Measurements from ENCODE around the gene CFAP20.

CFAP20 gene

DNA sequence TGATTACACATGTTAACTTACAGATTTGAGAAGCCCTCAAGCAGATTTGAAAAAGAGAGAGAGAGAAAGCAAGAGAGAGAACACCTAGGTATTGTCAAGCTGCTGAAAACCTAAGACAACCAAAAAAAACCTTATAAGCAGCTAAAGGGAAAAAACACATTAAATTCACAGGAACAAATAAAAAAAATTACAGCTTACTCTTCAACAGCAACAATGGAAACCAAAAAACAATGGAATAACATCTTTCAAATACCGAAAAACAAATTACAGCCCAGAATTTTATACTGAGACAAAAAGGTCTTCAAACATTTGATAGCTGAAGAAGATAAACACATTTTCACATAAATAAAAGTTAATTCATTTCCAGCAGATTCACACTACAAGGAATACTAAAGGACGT, 8.4 kb upstream of the CFAP20 start:
- Histone ChIP-seq H3K9me3 (ENCODE audit: control insufficient read depth, insufficient read depth, low read length) (no peaks in the 10 kb centered on the region; the same call in 1 of the 2 replicates), H3K36me3 (ENCODE audit: insufficient read depth, low read length) (no peaks in the 10 kb centered on the region), H3K4me1 (ENCODE audit: insufficient read depth, low read length) (no peaks in the 10 kb centered on the region), H3K9ac (ENCODE audit: low read depth, low read length) (no peak overlapping the region)

DNA sequence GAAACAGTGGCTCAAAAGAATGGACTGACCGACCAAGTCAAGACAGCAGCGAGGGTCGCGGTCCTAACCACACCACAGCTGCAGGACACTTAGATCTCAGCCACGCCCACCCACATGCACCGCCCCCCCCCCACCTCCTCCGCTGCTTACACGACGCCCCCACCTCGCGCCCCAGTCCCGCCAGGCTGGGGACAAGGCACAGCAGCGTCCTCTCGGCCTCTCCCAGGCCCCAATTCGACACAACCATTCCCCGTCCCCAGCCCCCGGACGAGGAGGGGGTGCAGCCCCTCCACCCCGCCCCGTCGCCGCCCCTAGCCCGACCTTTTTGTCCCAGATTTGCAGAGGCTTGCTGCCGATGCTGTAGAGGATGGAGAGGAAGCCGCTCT, 477 bp downstream of the CFAP20 start:
- Histone ChIP-seq H3K9me3 (ENCODE audit: control insufficient read depth, insufficient read depth, low read length) (no peaks in the 10 kb centered on the region), H3K36me3 (ENCODE audit: insufficient read depth, low read length) (no peaks in the 10 kb centered on the region), H3K4me1 (ENCODE audit: insufficient read depth, low read length) (peaks cover 4% of the 10 kb centered on the region), H3K9ac (ENCODE audit: low read depth, low read length) (peak overlapping the region; percentile 82)

DNA sequence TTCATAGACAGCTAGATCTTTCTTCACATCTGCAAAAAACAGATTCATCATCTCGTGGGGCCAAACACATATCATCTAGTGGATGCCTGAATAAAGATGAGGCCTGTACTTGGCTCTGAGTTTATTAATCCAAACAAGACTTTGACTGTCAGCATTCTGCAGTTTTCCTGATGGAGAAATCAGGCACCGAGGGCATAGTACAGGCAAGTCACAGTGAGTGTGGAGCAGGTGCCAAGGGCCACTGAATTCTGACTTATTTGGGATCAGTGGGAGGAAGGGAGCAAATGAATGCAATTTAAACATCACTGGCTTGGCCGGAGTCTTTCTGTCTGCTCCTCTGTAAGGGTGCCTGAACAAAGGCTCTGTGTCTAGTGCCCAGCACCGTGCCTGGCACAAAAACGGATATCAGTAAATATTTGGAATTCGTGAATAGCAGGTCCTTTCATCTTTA, 975 bp downstream of the CFAP20 start:
- Histone ChIP-seq H3K9me3 (ENCODE audit: control insufficient read depth, insufficient read depth, low read length) (no peaks in the 10 kb centered on the region), H3K4me1 (ENCODE audit: insufficient read depth, low read length) (peaks cover 4% of the 10 kb centered on the region), H3K36me3 (ENCODE audit: insufficient read depth, low read length) (no peaks in the 10 kb centered on the region), H3K9ac (ENCODE audit: low read depth, low read length) (peak overlapping the region; percentile 82)

DNA sequence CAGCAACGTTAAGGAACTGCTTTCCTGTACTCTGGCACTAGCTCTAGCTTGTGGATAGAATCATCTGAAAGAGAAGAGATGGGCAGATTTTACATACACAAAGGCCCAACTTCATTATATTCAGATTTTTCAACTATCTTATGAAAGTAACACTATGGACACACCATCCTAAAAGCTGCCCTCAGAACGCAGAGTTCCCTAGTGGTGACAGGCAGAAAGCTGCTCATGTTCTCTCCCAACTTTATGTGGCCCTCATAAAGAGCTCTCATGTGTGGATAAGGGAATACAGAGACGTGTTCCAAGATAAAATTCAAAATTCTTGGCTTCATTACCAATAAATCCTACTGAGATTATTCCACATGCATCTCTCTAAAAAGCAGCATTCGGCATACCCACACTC, 1.5 kb downstream of the CFAP20 start:
- Histone ChIP-seq H3K36me3 (ENCODE audit: insufficient read depth, low read length) (no peaks in the 10 kb centered on the region), H3K9me3 (ENCODE audit: control insufficient read depth, insufficient read depth, low read length) (no peaks in the 10 kb centered on the region), H3K4me1 (ENCODE audit: insufficient read depth, low read length) (peaks cover 4% of the 10 kb centered on the region), H3K9ac (ENCODE audit: low read depth, low read length) (peak overlapping the region; percentile 82; the same call in 1 of the 2 replicates)

- H3K9me3 ChIP-seq (ENCODE audit: control insufficient read depth, insufficient read depth, low read length) = no peaks in the 10 kb centered on the region
- no peak overlapping the region for H3K9ac ChIP-seq (ENCODE audit: low read depth, low read length)
- H3K36me3 ChIP-seq (ENCODE audit: insufficient read depth, low read length) = no peaks in the 10 kb centered on the region
- H3K4me1 ChIP-seq (ENCODE audit: insufficient read depth, low read length) = peaks cover 4% of the 10 kb centered on the region
Observed at GRCh38 chr16:58127033-58127556, 2.1 kb downstream of the CFAP20 start.

- H3K9me3 ChIP-seq (ENCODE audit: control insufficient read depth, insufficient read depth, low read length) = no peaks in the 10 kb centered on the region
- peaks cover 7% of the 10 kb centered on the region for H3K4me1 ChIP-seq (ENCODE audit: insufficient read depth, low read length)
- H3K36me3 ChIP-seq (ENCODE audit: insufficient read depth, low read length) = no peaks in the 10 kb centered on the region
- no peak overlapping the region for H3K9ac ChIP-seq (ENCODE audit: low read depth, low read length)
Observed at GRCh38 chr16:58126451-58126961, 2.7 kb downstream of the CFAP20 start.

DNA sequence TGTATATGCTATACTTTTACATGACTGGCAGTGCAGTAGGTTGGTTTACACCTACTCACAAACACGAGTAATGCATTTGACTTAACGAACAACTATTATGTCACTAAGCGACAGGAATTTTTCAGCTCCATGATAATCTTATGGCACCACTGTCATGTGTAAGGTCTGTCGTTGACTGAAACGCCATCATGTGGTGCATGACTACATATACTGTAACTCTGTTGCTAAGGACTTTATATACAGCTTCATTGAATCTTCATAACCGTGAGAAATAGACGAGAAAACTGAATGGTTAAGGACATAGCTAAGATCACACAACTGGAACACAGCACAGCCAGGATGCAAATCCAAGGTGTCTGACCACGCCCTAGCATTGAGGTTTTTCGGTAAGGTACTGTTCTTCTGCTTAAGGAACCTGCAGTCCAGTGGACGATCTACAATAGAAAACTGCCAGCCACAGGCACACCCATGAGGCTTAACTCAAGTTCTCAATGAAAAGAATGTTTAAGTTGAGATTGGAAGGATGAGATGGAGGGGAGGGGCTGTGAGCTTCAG, 3.3 kb downstream of the CFAP20 start:
- no peaks in the 10 kb centered on the region for H3K9me3 ChIP-seq (ENCODE audit: control insufficient read depth, insufficient read depth, low read length)
- peaks cover 11% of the 10 kb centered on the region for H3K4me1 ChIP-seq (ENCODE audit: insufficient read depth, low read length)
- no peaks in the 10 kb centered on the region for H3K36me3 ChIP-seq (ENCODE audit: insufficient read depth, low read length)
- no peak overlapping the region for H3K9ac ChIP-seq (ENCODE audit: low read depth, low read length)

DNA sequence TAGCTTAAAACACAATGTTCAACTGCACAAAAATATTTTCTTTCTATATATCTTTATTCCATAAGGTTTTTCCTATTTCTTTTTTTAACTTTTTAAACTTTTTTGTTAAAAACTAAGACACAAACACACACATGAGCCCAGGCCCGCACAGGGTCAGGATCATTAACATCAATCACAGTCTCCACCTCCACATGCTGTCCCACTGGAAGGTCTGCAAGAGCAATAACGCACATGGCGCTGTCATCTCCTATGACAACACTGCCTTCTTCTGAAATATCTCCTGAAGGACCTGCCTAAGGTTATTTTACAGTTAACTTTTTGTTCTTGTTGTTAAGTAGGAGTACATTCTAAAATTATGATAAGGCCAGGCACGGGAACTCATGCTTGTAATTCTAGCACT, 4.1 kb downstream of the CFAP20 start:
- Histone ChIP-seq H3K36me3 (ENCODE audit: insufficient read depth, low read length) (no peaks in the 10 kb centered on the region), H3K9me3 (ENCODE audit: control insufficient read depth, insufficient read depth, low read length) (no peaks in the 10 kb centered on the region), H3K4me1 (ENCODE audit: insufficient read depth, low read length) (peaks cover 11% of the 10 kb centered on the region), H3K9ac (ENCODE audit: low read depth, low read length) (no peak overlapping the region)

DNA sequence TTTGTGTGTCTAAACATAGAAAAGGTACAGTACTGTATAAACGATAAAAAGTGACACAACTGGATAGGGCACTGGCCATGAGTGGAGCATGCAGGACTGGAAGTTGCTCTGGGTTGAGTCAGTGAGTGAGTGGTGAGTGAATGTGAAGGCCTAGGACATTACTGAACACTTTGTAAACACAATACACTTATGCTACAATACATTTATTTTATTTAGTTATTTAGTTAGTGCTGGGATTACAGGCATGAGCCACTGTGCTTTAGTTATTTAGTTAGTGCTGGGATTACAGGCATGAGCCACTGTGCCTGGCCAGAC, 4.6 kb downstream of the CFAP20 start:
- peaks cover 11% of the 10 kb centered on the region for H3K4me1 ChIP-seq (ENCODE audit: insufficient read depth, low read length)

DNA sequence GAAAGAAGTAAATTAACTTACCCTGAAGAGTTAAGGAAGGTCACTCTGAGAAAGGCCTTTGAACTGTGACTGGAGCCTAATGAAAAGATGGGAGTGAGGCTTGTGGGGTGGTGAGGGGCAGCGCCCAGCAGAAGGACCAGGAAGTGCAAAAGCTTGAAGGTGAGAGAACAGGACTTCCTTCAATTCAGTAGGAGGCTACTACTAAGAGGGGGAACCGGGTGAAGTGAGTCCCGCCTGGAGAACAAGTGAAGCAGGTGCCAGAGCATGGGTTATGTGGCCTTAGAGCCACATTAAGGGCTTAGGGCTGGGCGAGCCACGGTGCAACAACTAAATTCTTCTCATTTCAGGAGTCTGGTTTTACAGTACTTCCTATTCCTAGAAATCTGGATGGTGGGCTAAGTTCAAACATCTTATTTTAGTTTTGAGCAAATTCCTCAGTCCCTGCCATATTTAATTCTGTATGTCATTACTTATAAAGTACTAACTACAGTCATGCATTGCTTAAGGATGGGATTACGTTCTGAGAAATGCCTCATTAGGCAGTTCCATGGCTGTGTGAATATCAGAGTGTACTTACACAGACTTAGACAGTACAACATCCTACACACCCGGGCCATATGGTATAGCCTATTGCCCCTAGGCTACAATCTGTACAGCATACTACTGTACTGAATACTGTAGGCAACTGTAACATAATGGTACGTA, 5.1 kb downstream of the CFAP20 start:
- Histone ChIP-seq H3K9ac (ENCODE audit: low read depth, low read length) (no peak overlapping the region), H3K4me1 (ENCODE audit: insufficient read depth, low read length) (peaks cover 11% of the 10 kb centered on the region), H3K9me3 (ENCODE audit: control insufficient read depth, insufficient read depth, low read length) (no peaks in the 10 kb centered on the region), H3K36me3 (ENCODE audit: insufficient read depth, low read length) (no peaks in the 10 kb centered on the region)

More for the DNA sequence above, 4.6 kb downstream of the CFAP20 start:
- Histone ChIP-seq H3K9me3 (ENCODE audit: control insufficient read depth, insufficient read depth, low read length) (no peaks in the 10 kb centered on the region), H3K36me3 (ENCODE audit: insufficient read depth, low read length) (no peaks in the 10 kb centered on the region), H3K9ac (ENCODE audit: low read depth, low read length) (no peak overlapping the region)

DNA sequence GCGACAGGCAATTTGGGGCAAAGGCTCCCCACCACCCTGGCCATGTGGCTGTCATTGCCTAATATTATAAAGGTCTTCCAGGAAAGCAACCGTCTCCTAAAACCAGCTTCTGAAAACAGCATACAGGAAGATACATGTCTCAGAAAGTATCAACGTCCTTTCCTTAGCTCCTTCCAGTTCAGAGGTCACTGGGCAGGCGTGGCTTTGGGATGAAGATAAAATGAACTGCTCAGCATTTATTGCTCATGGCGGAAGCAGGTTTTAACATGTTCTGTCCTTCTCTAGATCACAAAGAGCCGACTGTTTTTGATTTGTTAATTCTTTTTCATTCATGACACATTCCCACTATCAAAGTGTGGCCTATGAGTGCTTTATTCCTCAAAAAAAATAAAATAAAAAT, 8.0 kb downstream of the CFAP20 start:
- Histone ChIP-seq H3K9ac (ENCODE audit: low read depth, low read length) (no peak overlapping the region), H3K36me3 (ENCODE audit: insufficient read depth, low read length) (peaks cover 3% of the 10 kb centered on the region), H3K4me1 (ENCODE audit: insufficient read depth, low read length) (peaks cover 7% of the 10 kb centered on the region), H3K9me3 (ENCODE audit: control insufficient read depth, insufficient read depth, low read length) (no peaks in the 10 kb centered on the region)

GRCh38 chr16:58120234-58120633, 8.9 kb downstream of the CFAP20 start:
- H3K36me3 ChIP-seq (ENCODE audit: insufficient read depth, low read length) = peaks cover 8% of the 10 kb centered on the region
- no peak overlapping the region for H3K9ac ChIP-seq (ENCODE audit: low read depth, low read length)
- H3K9me3 ChIP-seq (ENCODE audit: control insufficient read depth, insufficient read depth, low read length) = no peaks in the 10 kb centered on the region
- H3K4me1 ChIP-seq (ENCODE audit: insufficient read depth, low read length) = peaks cover 7% of the 10 kb centered on the region

GRCh38 chr16:58119509-58119845, 9.7 kb downstream of the CFAP20 start:
- Histone ChIP-seq H3K9ac (ENCODE audit: low read depth, low read length) (no peak overlapping the region), H3K4me1 (ENCODE audit: insufficient read depth, low read length) (peaks cover 7% of the 10 kb centered on the region), H3K36me3 (ENCODE audit: insufficient read depth, low read length) (peaks cover 16% of the 10 kb centered on the region), H3K9me3 (ENCODE audit: control insufficient read depth, insufficient read depth, low read length) (no peaks in the 10 kb centered on the region)

- peaks cover 7% of the 10 kb centered on the region for H3K4me1 ChIP-seq (ENCODE audit: insufficient read depth, low read length)
- no peak overlapping the region for H3K9ac ChIP-seq (ENCODE audit: low read depth, low read length)
- peaks cover 17% of the 10 kb centered on the region for H3K36me3 ChIP-seq (ENCODE audit: insufficient read depth, low read length)
- H3K9me3 ChIP-seq (ENCODE audit: control insufficient read depth, insufficient read depth, low read length) = no peaks in the 10 kb centered on the region
Observed at GRCh38 chr16:58118801-58119508, 10.2 kb downstream of the CFAP20 start.

DNA sequence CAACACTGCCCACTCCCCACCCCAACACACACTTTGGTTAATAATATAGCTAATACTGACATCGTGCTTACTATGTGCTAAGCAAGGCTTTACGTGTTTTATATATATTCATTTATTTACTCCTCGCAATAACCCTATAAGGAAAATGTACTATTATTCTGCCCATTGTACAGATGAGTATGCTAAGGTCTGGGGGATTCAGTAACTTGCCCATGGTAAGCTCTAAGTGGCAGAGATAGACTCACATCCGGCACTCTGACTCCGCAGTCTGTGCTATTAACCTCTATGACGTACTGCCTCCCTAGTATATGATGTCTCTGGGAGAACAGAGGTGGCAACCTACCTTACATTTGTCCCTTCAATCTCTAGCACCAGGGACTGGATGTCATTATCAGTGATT, 12.7 kb downstream of the CFAP20 start:
- H3K4me1 ChIP-seq (ENCODE audit: insufficient read depth, low read length) = peaks cover 4% of the 10 kb centered on the region
- no peaks in the 10 kb centered on the region for H3K9me3 ChIP-seq (ENCODE audit: control insufficient read depth, insufficient read depth, low read length)
- peaks cover 22% of the 10 kb centered on the region for H3K36me3 ChIP-seq (ENCODE audit: insufficient read depth, low read length)
- H3K9ac ChIP-seq (ENCODE audit: low read depth, low read length) = no peak overlapping the region

Measured in ES-I3 (cell line).